ENCODE results near the gene AGAP1. TPM values are rescaled to one million over a fixed set of nuclear protein-coding genes. Genes with fewer than 3 reads are reported as not detected.

AGAP1 gene
- total and polyA plus RNA-seq, 7 donors = 10.8 to 42.7 (median 18.6) TPM

DNA sequence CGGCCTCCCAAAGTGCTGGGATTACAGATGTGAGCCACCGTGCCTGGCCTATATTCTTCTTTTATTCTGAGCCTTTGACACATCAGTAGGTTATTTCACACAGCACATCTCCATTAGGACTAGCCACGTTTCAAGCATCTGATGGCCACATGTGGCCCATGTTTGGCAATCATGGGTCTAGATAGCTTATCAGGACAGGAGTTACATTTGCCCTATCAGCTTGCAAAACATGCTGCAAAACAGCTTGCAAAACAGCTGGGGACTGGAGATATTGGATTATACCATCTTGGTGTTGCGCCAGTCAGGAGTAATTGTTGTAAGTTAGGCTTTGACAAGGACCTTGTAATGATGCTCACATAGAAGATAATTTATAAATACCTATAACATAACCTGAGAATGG, 579.4 kb downstream of the AGAP1 start:
- WGBS, 2 donors = 91 to 93% methylated on average over 4 of the region's 4 CpGs
- Histone ChIP-seq H3K27me3 (no peaks in the 10 kb centered on the region), H3K36me3 (peaks cover 0 to 3% (median 0%) of the 10 kb centered on the region in 4 donors), H3K9me3 (no peaks in the 10 kb centered on the region), H3K27ac (no peak overlapping the region), H3K4me1 (peaks cover 0 to 13% (median 4%) of the 10 kb centered on the region in 4 donors), H3K4me3 (no peak overlapping the region)
- no peak for DNase-seq
- TF ChIP-seq, protein P1, sequence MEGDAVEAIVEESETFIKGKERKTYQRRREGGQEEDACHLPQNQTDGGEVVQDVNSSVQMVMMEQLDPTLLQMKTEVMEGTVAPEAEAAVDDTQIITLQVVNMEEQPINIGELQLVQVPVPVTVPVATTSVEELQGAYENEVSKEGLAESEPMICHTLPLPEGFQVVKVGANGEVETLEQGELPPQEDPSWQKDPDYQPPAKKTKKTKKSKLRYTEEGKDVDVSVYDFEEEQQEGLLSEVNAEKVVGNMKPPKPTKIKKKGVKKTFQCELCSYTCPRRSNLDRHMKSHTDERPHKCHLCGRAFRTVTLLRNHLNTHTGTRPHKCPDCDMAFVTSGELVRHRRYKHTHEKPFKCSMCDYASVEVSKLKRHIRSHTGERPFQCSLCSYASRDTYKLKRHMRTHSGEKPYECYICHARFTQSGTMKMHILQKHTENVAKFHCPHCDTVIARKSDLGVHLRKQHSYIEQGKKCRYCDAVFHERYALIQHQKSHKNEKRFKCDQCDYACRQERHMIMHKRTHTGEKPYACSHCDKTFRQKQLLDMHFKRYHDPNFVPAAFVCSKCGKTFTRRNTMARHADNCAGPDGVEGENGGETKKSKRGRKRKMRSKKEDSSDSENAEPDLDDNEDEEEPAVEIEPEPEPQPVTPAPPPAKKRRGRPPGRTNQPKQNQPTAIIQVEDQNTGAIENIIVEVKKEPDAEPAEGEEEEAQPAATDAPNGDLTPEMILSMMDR (IDR thresholded peaks at IDR 0.05) = no peak
- TF ChIP-seq POLR2AphosphoS5 (IDR thresholded peaks at IDR 0.05) = no peak
- TF ChIP-seq POLR2A (IDR thresholded peaks at IDR 0.05) = no peak
- no peak for TF ChIP-seq EP300 (IDR thresholded peaks at IDR 0.05)
- intact Hi-C loops (cut with DNase I) = no loop called here

DNA sequence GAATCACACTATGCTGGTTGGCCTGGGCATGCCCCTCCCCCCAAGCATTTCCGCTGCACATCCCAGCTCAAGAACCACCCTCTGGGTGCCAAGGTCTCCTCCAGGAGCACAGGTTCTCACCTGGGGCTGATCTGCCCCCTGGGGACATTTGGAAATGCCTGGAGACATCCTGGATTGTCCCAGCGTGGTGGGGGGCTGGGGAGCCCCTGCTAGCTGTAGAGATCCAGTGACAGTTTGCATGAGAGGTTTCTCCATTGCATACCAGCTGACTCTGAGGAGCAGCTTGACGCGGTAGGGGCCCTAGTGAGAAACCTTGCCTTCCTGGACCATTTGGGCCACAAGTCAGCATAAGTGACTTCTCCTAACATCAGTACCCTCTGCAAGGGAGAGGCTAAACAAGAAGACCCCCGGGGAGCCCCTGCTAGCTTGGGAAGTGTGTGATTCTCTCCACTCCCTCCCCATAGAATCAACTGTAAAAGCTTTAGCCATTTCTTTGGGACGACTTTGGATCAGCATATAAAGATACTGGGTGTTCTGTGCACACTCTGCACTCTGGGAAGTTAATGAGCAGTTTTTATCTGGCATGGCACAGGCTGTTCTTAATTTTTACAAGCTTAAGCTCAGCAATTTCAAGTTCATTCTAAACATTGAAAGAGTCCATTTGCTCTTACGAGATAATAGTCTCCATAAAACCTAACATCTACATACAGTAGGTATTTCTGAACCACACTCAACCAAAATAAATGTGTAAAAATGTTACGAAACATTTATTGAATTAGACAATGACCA, 580.2 kb downstream of the AGAP1 start:
- TF ChIP-seq, protein P1 (IDR thresholded peaks at IDR 0.05) = no peak
- TF ChIP-seq POLR2A (IDR thresholded peaks at IDR 0.05) (no peak), EP300 (IDR thresholded peaks at IDR 0.05) (no peak), POLR2AphosphoS5 (IDR thresholded peaks at IDR 0.05) (no peak)
- DNase-seq = no peak
- H3K4me1 ChIP-seq = peaks cover 0 to 13% (median 4%) of the 10 kb centered on the region in 4 donors
- H3K27me3 ChIP-seq = no peaks in the 10 kb centered on the region
- WGBS, 2 donors = 65 to 74% methylated on average over 8 of the region's 8 CpGs
- no peak overlapping the region for H3K27ac ChIP-seq
- H3K36me3 ChIP-seq = peaks cover 0 to 3% (median 0%) of the 10 kb centered on the region in 4 donors
- no peaks in the 10 kb centered on the region for H3K9me3 ChIP-seq
- intact Hi-C loops (cut with DNase I) = no loop called here
- no peak overlapping the region for H3K4me3 ChIP-seq

DNA sequence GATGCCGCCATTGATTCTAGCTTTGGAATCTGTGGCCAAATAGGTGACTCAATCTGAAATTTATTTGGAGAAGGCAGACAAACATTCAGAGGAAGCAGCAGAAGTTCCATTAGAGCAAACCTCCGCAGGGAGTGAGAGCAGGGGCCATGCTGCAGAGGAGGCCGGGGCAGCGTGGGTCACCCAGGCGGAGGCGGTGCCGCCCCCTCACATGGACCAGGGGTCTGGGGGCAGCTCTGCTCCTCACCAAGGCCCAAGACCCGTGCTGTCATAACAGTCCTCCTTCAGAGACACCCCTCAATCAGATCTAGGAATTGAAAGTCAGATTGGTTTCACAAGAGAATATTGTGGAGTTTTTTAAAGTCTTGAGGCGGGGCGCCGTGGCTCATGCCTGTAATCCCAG, 582.0 kb downstream of the AGAP1 start:
- H3K4me1 ChIP-seq = peaks cover 0 to 13% (median 4%) of the 10 kb centered on the region in 4 donors
- H3K27me3 ChIP-seq = no peaks in the 10 kb centered on the region
- WGBS, 2 donors = 94 to 95% methylated on average over 11 of the region's 11 CpGs
- no peak overlapping the region for H3K27ac ChIP-seq
- TF ChIP-seq, protein P1 (IDR thresholded peaks at IDR 0.05) = no peak
- TF ChIP-seq EP300 (IDR thresholded peaks at IDR 0.05) = no peak
- TF ChIP-seq POLR2AphosphoS5 (IDR thresholded peaks at IDR 0.05) = no peak
- no peak for TF ChIP-seq POLR2A (IDR thresholded peaks at IDR 0.05)
- H3K4me3 ChIP-seq = no peak overlapping the region
- no peak for DNase-seq
- no peaks in the 10 kb centered on the region for H3K9me3 ChIP-seq
- intact Hi-C loops (cut with DNase I) = no loop called here
- no peaks in the 10 kb centered on the region for H3K36me3 ChIP-seq

DNA sequence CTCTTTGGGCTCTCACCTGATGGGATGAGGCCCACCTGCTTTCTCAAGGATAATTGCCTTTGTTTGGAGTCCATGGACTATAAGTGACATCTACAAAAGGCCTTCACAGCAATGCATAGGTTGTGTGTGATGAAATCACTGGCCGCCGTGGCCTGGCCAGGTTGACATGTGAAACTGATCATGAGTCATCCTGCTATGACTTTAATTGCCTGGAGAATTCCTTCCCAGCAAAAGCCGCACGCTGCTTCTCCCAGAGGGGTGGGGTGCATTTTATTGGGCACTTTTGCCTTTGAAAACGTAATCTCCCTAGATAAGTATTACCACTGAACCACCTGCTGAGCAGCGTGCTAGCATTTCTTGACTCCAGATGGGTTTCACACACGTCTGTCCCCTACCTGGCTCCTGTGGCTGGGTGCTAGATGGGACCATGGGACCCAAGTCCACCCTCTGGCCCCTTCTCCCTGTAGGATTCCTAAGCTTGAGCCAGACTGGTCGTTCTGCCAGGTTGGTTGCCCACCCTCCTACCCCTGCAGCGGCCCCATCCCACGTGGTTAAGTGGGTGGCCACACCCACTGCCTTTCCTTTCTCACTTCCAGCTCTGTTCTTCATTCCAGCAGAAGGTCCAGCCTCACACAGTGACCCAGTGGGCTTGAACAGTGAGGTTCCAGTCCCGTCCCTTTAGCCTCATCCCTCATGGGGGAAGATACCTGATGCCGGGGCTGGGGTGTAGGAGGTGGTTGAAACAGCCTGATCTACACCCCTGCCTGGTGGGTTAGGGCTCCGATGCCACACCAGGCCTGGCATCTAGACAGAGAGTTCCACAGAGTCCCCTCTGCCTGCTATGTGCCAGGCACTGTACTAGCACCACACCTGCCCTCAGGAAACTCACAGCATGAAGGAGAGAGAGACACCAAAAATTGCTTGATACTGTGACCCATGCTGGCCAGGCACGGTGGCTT, 584.7 kb downstream of the AGAP1 start:
- WGBS, 2 donors = 30 to 68% methylated on average over 14 of the region's 14 CpGs
- H3K4me1 ChIP-seq = peaks cover 0 to 11% (median 4%) of the 10 kb centered on the region in 4 donors
- no peak for DNase-seq

More for the DNA sequence above, 584.7 kb downstream of the AGAP1 start:
- no peak overlapping the region for H3K27ac ChIP-seq
- H3K4me3 ChIP-seq = no peak overlapping the region
- H3K27me3 ChIP-seq = no peaks in the 10 kb centered on the region
- TF ChIP-seq EP300 (IDR thresholded peaks at IDR 0.05) (no peak), POLR2A (IDR thresholded peaks at IDR 0.05) (no peak), POLR2AphosphoS5 (IDR thresholded peaks at IDR 0.05) (no peak)
- TF ChIP-seq, protein P1 (IDR thresholded peaks at IDR 0.05) = no peak
- H3K36me3 ChIP-seq = no peaks in the 10 kb centered on the region
- intact Hi-C loops (cut with DNase I) = no loop called here
- no peaks in the 10 kb centered on the region for H3K9me3 ChIP-seq

All from sigmoid colon (tissue), 7 donors.